Immature natural killer cell (primary cell): Measurements from ENCODE around the gene ETAA1. TPM values are rescaled to one million over a fixed set of nuclear protein-coding genes. Genes with fewer than 3 reads are reported as not detected.
A peak's percentile ranks its signal among the peaks of the same experiment; 100 is the strongest.

ENCODE experiments used
- DNase-seq, 3 donors: peaks; one replicate each; pipeline ENCODE4 v3.0.0; 2022; ENCODE audit warnings: mixed read lengths in 1 of 3
- H3K27ac Mint-ChIP-seq, 6 donors: one replicate each; pipeline ENCODE4 v1.8.0; 2020; ENCODE audit warnings: mixed read lengths in 6 of 6, mild to moderate bottlenecking in 5 of 6, inconsistent platforms in 4 of 6, moderate library complexity in 3 of 6
- H3K27me3 Mint-ChIP-seq, 3 donors: one replicate each; pipeline ENCODE4 v1.8.0; 2020 to 2021; ENCODE audit warnings: low read depth in 3 of 3, mild to moderate bottlenecking in 3 of 3, mixed read lengths in 3 of 3, moderate library complexity in 3 of 3, inconsistent platforms in 1 of 3
- H3K36me3 Mint-ChIP-seq, 3 donors: one replicate each; pipeline ENCODE4 v1.8.0; 2020; ENCODE audit warnings: mixed read lengths in 3 of 3, inconsistent platforms in 2 of 3, mild to moderate bottlenecking in 2 of 3
- H3K4me1 Mint-ChIP-seq, 2 donors: one replicate each; pipeline ENCODE4 v1.8.0; 2020; ENCODE audit warnings: inconsistent platforms in 2 of 2, mild to moderate bottlenecking in 2 of 2, mixed read lengths in 2 of 2, moderate library complexity in 1 of 2
- H3K4me3 Mint-ChIP-seq, 5 donors: one replicate each; pipeline ENCODE4 v1.8.0; 2020; ENCODE audit warnings: mild to moderate bottlenecking in 5 of 5, mixed read lengths in 5 of 5, inconsistent platforms in 3 of 5, moderate library complexity in 3 of 5
- H3K9me3 Mint-ChIP-seq, 6 donors: one replicate each; pipeline ENCODE4 v1.8.0; 2020; ENCODE audit warnings: mild to moderate bottlenecking in 6 of 6, mixed read lengths in 6 of 6, inconsistent platforms in 4 of 6, moderate library complexity in 3 of 6
- polyA plus RNA-seq, 3 donors: library from polyadenylated mRNA; unstranded; fragments of 300-500 nt; fragmentation: Illumina TruSeq; gene quantifications; one replicate each; pipeline ENCODE4 v1.2.3, GENCODE V29; 2021

Gene ETAA1
- polyA plus RNA-seq, 3 donors from 2014 or later, result 3.1 to 4.3 (median 4.2) TPM

- no peak for DNase-seq
- Mint-ChIP-seq H3K27me3 (peaks cover 5 to 6% (median 5%) of the 10 kb centered on the region in 3 donors), H3K4me1 (peaks cover 33 to 66% of the 10 kb centered on the region in 2 donors), H3K4me3 (no peak overlapping the region), H3K9me3 (no peaks in the 10 kb centered on the region), H3K36me3 (peaks cover 13 to 20% (median 16%) of the 10 kb centered on the region in 3 donors), H3K27ac (no peak overlapping the region)
Observed at GRCh38 chr2:67399831-67400489, 2.8 kb downstream of the ETAA1 start.

GRCh38 chr2:67400560-67401485 lies 3.7 kb downstream of the ETAA1 start:
- Mint-ChIP-seq H3K4me1 (peaks cover 36 to 69% of the 10 kb centered on the region in 2 donors), H3K27me3 (peaks cover 5 to 6% (median 5%) of the 10 kb centered on the region in 3 donors), H3K4me3 (no peak overlapping the region), H3K27ac (peak overlapping the region in 1 of 6 donors; percentile 11), H3K36me3 (peaks cover 16 to 24% (median 20%) of the 10 kb centered on the region in 3 donors), H3K9me3 (no peaks in the 10 kb centered on the region)
- DNase-seq, result no peak

GRCh38 chr2:67408346-67408745 lies 11.2 kb downstream of the ETAA1 start:
- Mint-ChIP-seq H3K27ac (no peak overlapping the region), H3K27me3 (no peaks in the 10 kb centered on the region), H3K9me3 (no peaks in the 10 kb centered on the region), H3K36me3 (peaks cover 26 to 52% (median 38%) of the 10 kb centered on the region in 3 donors), H3K4me3 (no peak overlapping the region), H3K4me1 (peaks cover 21 to 34% of the 10 kb centered on the region in 2 donors)
- no peak for DNase-seq

- peaks cover 0 to 6% of the 10 kb centered on the region in 2 donors for H3K4me1 Mint-ChIP-seq
- H3K36me3 Mint-ChIP-seq, result peaks cover 8 to 28% (median 16%) of the 10 kb centered on the region in 3 donors
- H3K27ac Mint-ChIP-seq, result no peak overlapping the region
- DNase-seq, result no peak
- H3K27me3 Mint-ChIP-seq, result peaks cover 0 to 2% (median 0%) of the 10 kb centered on the region in 3 donors
- H3K4me3 Mint-ChIP-seq, result no peak overlapping the region
- no peaks in the 10 kb centered on the region for H3K9me3 Mint-ChIP-seq
Observed at GRCh38 chr2:67412424-67412823, 15.3 kb downstream of the ETAA1 start.

- Mint-ChIP-seq H3K27ac (no peak overlapping the region), H3K27me3 (peaks cover 0 to 2% (median 0%) of the 10 kb centered on the region in 3 donors), H3K9me3 (no peaks in the 10 kb centered on the region), H3K4me3 (no peak overlapping the region), H3K36me3 (peaks cover 8 to 18% (median 11%) of the 10 kb centered on the region in 3 donors), H3K4me1 (no peaks in the 10 kb centered on the region)
- no peak for DNase-seq
Observed at GRCh38 chr2:67414867-67415266, 17.7 kb downstream of the ETAA1 start.

GRCh38 chr2:67416136-67416535 lies 19.0 kb downstream of the ETAA1 start:
- no peak overlapping the region for H3K27ac Mint-ChIP-seq
- H3K27me3 Mint-ChIP-seq, result peaks cover 0 to 2% (median 0%) of the 10 kb centered on the region in 3 donors
- H3K4me1 Mint-ChIP-seq, result no peaks in the 10 kb centered on the region
- no peak for DNase-seq
- H3K4me3 Mint-ChIP-seq, result no peak overlapping the region
- H3K36me3 Mint-ChIP-seq, result peaks cover 3 to 6% (median 5%) of the 10 kb centered on the region in 3 donors
- H3K9me3 Mint-ChIP-seq, result no peaks in the 10 kb centered on the region

- Mint-ChIP-seq H3K4me3 (no peak overlapping the region), H3K27me3 (peaks cover 3 to 5% (median 4%) of the 10 kb centered on the region in 3 donors), H3K9me3 (peaks cover 3 to 15% (median 7%) of the 10 kb centered on the region in 6 donors), H3K36me3 (peaks cover 0 to 7% (median 4%) of the 10 kb centered on the region in 3 donors), H3K4me1 (no peaks in the 10 kb centered on the region), H3K27ac (no peak overlapping the region)
- DNase-seq, result no peak
Observed at GRCh38 chr2:67423489-67423888, 26.4 kb downstream of the ETAA1 start.

- Mint-ChIP-seq H3K36me3 (no peaks in the 10 kb centered on the region), H3K27ac (no peak overlapping the region), H3K9me3 (peaks cover 0 to 9% (median 1%) of the 10 kb centered on the region in 6 donors), H3K4me1 (no peaks in the 10 kb centered on the region), H3K27me3 (peaks cover 3 to 23% (median 8%) of the 10 kb centered on the region in 3 donors), H3K4me3 (no peak overlapping the region)
- DNase-seq, result no peak
Observed at GRCh38 chr2:67436221-67436620, 39.1 kb downstream of the ETAA1 start.

- no peaks in the 10 kb centered on the region for H3K36me3 Mint-ChIP-seq
Observed at GRCh38 chr2:67437114-67437513, 40.0 kb downstream of the ETAA1 start.

GRCh38 chr2:67438337-67438736 lies 41.2 kb downstream of the ETAA1 start:
- Mint-ChIP-seq H3K36me3 (no peaks in the 10 kb centered on the region), H3K27ac (no peak overlapping the region), H3K9me3 (peaks cover 0 to 7% (median 0%) of the 10 kb centered on the region in 6 donors), H3K4me1 (no peaks in the 10 kb centered on the region), H3K27me3 (peaks cover 3 to 9% (median 8%) of the 10 kb centered on the region in 3 donors), H3K4me3 (no peak overlapping the region)
- DNase-seq, result no peak

More at GRCh38 chr2:67437114-67437513, 40.0 kb downstream of the ETAA1 start:
- no peak for DNase-seq
- H3K4me3 Mint-ChIP-seq, result no peak overlapping the region
- H3K27ac Mint-ChIP-seq, result no peak overlapping the region
- H3K27me3 Mint-ChIP-seq, result peaks cover 3 to 19% (median 8%) of the 10 kb centered on the region in 3 donors
- H3K9me3 Mint-ChIP-seq, result peaks cover 0 to 9% (median under 1%) of the 10 kb centered on the region in 6 donors
- no peaks in the 10 kb centered on the region for H3K4me1 Mint-ChIP-seq

- Mint-ChIP-seq H3K4me3 (no peak overlapping the region), H3K36me3 (no peaks in the 10 kb centered on the region), H3K27ac (no peak overlapping the region), H3K4me1 (no peaks in the 10 kb centered on the region), H3K9me3 (peaks cover 0 to 1% (median 0%) of the 10 kb centered on the region in 6 donors), H3K27me3 (peaks cover 0 to 4% (median 4%) of the 10 kb centered on the region in 3 donors)
- DNase-seq, result no peak
Observed at GRCh38 chr2:67445652-67446268, 48.6 kb downstream of the ETAA1 start.

GRCh38 chr2:67446491-67446911 lies 49.4 kb downstream of the ETAA1 start:
- H3K27me3 Mint-ChIP-seq, result peaks cover 0 to 4% (median 4%) of the 10 kb centered on the region in 3 donors
- H3K4me3 Mint-ChIP-seq, result no peak overlapping the region
- H3K4me1 Mint-ChIP-seq, result no peaks in the 10 kb centered on the region
- H3K27ac Mint-ChIP-seq, result no peak overlapping the region
- H3K9me3 Mint-ChIP-seq, result no peaks in the 10 kb centered on the region
- DNase-seq, result no peak
- H3K36me3 Mint-ChIP-seq, result no peaks in the 10 kb centered on the region

- no peak overlapping the region for H3K27ac Mint-ChIP-seq
- H3K4me3 Mint-ChIP-seq, result no peak overlapping the region
- DNase-seq, result no peak
- no peaks in the 10 kb centered on the region for H3K36me3 Mint-ChIP-seq
- H3K9me3 Mint-ChIP-seq, result peaks cover 0 to 3% (median 0%) of the 10 kb centered on the region in 6 donors
- peaks cover 0 to 4% (median 4%) of the 10 kb centered on the region in 3 donors for H3K27me3 Mint-ChIP-seq
- H3K4me1 Mint-ChIP-seq, result no peaks in the 10 kb centered on the region
Observed at GRCh38 chr2:67448648-67449047, 51.5 kb downstream of the ETAA1 start.
